H1 (cell line): ENCODE measurements around the gene ARL5A. TPM values are rescaled to one million over a fixed set of nuclear protein-coding genes. Genes with fewer than 3 reads are reported as not detected.

ENCODE experiments used
- CTCF ChIA-PET: fragments of 300-600 bp; sonication (Branson Sonifier 250); formaldehyde crosslinking; loops from one replicate; lab custom pipeline; 2021; ENCODE audit not compliant: partially characterized antibody; lab: Charles Lee
- POLR2A ChIA-PET: fragments of 300-600 bp; sonication (Branson Sonifier 250); formaldehyde crosslinking; loops from one replicate; lab custom pipeline; 2021; ENCODE audit warnings: inconsistent platforms; ENCODE audit not compliant: partially characterized antibody; lab: Charles Lee
- DNase-seq, 2 experiments: peaks; one replicate each; pipeline versions ENCODE4 v3.0.0 to v3.0.0-alpha.2; 2010 to 2022; ENCODE audit warnings: low spot score in 2 of 2, low read depth in 1 of 2, mixed read lengths in 1 of 2
- FAIRE-seq: peaks from 2 replicates; lab custom pipeline; 2011; peaks lifted over from hg19 to GRCh38; lab: Jason Lieb, UNC
- H2AFZ ChIP-seq: 2 replicates; pipeline ENCODE4 v1.8.1; 2012; ENCODE audit warnings: low read length, inconsistent platforms
- H2AK5ac ChIP-seq: 2 replicates; pipeline ENCODE4 v1.6.1; 2013; ENCODE audit warnings: low read depth, low read length
- H2BK120ac ChIP-seq: replicated peaks from 2 replicates; pipeline ENCODE3; 2013; ENCODE audit warnings: low read depth, low read length, inconsistent platforms
- H2BK12ac ChIP-seq: 2 replicates; pipeline ENCODE4 v1.6.1; 2013; ENCODE audit warnings: low read depth, low read length
- H2BK15ac ChIP-seq: 2 replicates; pipeline ENCODE4 v1.6.1; 2013; ENCODE audit warnings: low read length
- H2BK20ac ChIP-seq: 2 replicates; pipeline ENCODE4 v1.6.1; 2013; ENCODE audit warnings: low read length
- H2BK5ac ChIP-seq: 2 replicates; pipeline ENCODE4 v1.6.1; 2013; ENCODE audit warnings: low read depth, low read length
- H3K14ac ChIP-seq: 2 replicates; pipeline ENCODE4 v1.6.1; 2013; ENCODE audit warnings: inconsistent platforms; ENCODE audit not compliant: insufficient read length
- H3K18ac ChIP-seq: 2 replicates; pipeline ENCODE4 v1.6.1; 2013; ENCODE audit warnings: low read length; ENCODE audit errors: extremely low read depth
- H3K23ac ChIP-seq: 2 replicates; pipeline ENCODE4 v1.6.1; 2013; ENCODE audit warnings: inconsistent platforms; ENCODE audit not compliant: insufficient read length
- H3K23me2 ChIP-seq: 2 replicates; pipeline ENCODE4 v1.6.1; 2013; ENCODE audit warnings: low read depth, low read length
- H3K27ac ChIP-seq: 2 replicates; pipeline ENCODE4 v1.6.1; 2011; ENCODE audit warnings: low read depth, low read length, inconsistent platforms
- H3K27me3 ChIP-seq, 4 experiments: replicated peaks in 1 of 4; 1 replicate in 1 of 4; 2 replicates in 3 of 4; pipeline versions ENCODE4 v1.6.1 to v1.8.1; 2011 to 2013; ENCODE audit warnings: low read length in 3 of 4, mild to moderate bottlenecking in 3 of 4, inconsistent platforms in 2 of 4, mixed read lengths in 2 of 4, moderate library complexity in 1 of 4; ENCODE audit not compliant: control insufficient read depth in 3 of 4, insufficient read depth in 3 of 4; ENCODE audit errors: extremely low read depth in 1 of 4
- H3K36me3 ChIP-seq, 4 experiments: 2 replicates each; pipeline versions ENCODE4 v1.6.1 to v1.8.1; 2011 to 2013; ENCODE audit warnings: mild to moderate bottlenecking in 4 of 4, low read length in 3 of 4, moderate library complexity in 2 of 4, control low read depth in 1 of 4, inconsistent platforms in 1 of 4; ENCODE audit not compliant: insufficient read depth in 4 of 4, control insufficient read depth in 2 of 4
- H3K4ac ChIP-seq: replicated peaks from 2 replicates; pipeline ENCODE3; 2013; ENCODE audit warnings: low read length, low read depth, mixed read lengths, inconsistent platforms; ENCODE audit not compliant: insufficient read length
- H3K4me1 ChIP-seq, 4 experiments: replicated peaks in 1 of 4; 1 replicate in 1 of 4; 2 replicates in 3 of 4; pipeline versions ENCODE4 v1.6.1 to v1.8.1; 2011 to 2013; ENCODE audit warnings: low read length in 3 of 4, inconsistent platforms in 2 of 4, mixed read lengths in 1 of 4; ENCODE audit not compliant: insufficient read depth in 4 of 4, control insufficient read depth in 3 of 4
- H3K4me2 ChIP-seq, 2 experiments: 2 replicates each; pipeline versions ENCODE4 v1.6.1 to v1.8.1; 2011 to 2013; ENCODE audit warnings: low read depth in 2 of 2, low read length in 2 of 2, control low read depth in 1 of 2, inconsistent platforms in 1 of 2, mild to moderate bottlenecking in 1 of 2; ENCODE audit not compliant: insufficient read depth in 1 of 2
- H3K4me3 ChIP-seq, 4 experiments: fragments of 200-600, 300-600 bp in 1 of 4; sonication (generic), shearing (Covaris generic), sonication (Bioruptor Twin) in 1 of 4; 2 replicates each; pipeline versions ENCODE4 v1.5.1 to v1.8.1; 2011 to 2016; ENCODE audit warnings: low read length in 4 of 4, low read depth in 3 of 4, control low read depth in 2 of 4, inconsistent platforms in 2 of 4, mild to moderate bottlenecking in 2 of 4, mixed read lengths in 1 of 4, moderate library complexity in 1 of 4; ENCODE audit not compliant: insufficient read depth in 2 of 4; ENCODE audit errors: extremely low read depth in 1 of 4
- H3K56ac ChIP-seq: replicated peaks from 2 replicates; pipeline ENCODE3; 2013; ENCODE audit warnings: low read depth, mild to moderate bottlenecking, mixed read lengths, low read length, inconsistent platforms; ENCODE audit not compliant: insufficient read length
- H3K79me1 ChIP-seq: 2 replicates; pipeline ENCODE4 v1.6.1; 2013; ENCODE audit warnings: low read depth, low read length, control low read depth
- H3K79me2 ChIP-seq, 2 experiments: 2 replicates each; pipeline versions ENCODE4 v1.6.1 to v1.8.1; 2012 to 2013; ENCODE audit warnings: low read length in 2 of 2, mild to moderate bottlenecking in 2 of 2, inconsistent platforms in 1 of 2; ENCODE audit not compliant: insufficient read depth in 2 of 2, control insufficient read depth in 1 of 2
- H3K9ac ChIP-seq, 4 experiments: replicated peaks in 1 of 4; 1 replicate in 1 of 4; 2 replicates in 3 of 4; pipeline versions ENCODE4 v1.6.1 to v1.8.1; 2011 to 2013; ENCODE audit warnings: low read depth in 3 of 4, low read length in 3 of 4, control low read depth in 2 of 4, mild to moderate bottlenecking in 2 of 4, moderate library complexity in 2 of 4, inconsistent platforms in 1 of 4; ENCODE audit errors: extremely low read depth in 1 of 4
- H3K9me3 ChIP-seq, 2 experiments: 2 replicates each; pipeline versions ENCODE4 v1.6.1 to v1.8.1; 2012 to 2013; ENCODE audit warnings: mild to moderate bottlenecking in 2 of 2, moderate library complexity in 2 of 2, control low read depth in 1 of 2, inconsistent platforms in 1 of 2, low read depth in 1 of 2, low read length in 1 of 2, mixed read lengths in 1 of 2; ENCODE audit not compliant: insufficient read depth in 2 of 2
- H4K20me1 ChIP-seq, 2 experiments: replicated peaks in 1 of 2; 2 replicates each; pipeline versions ENCODE3 to v1.8.1; 2011 to 2013; ENCODE audit warnings: inconsistent platforms in 2 of 2, low read length in 2 of 2, mild to moderate bottlenecking in 1 of 2; ENCODE audit not compliant: insufficient read depth in 2 of 2, control insufficient read depth in 1 of 2
- H4K5ac ChIP-seq: 2 replicates; pipeline ENCODE4 v1.6.1; 2013; ENCODE audit warnings: low read length, low read depth, mixed read lengths, inconsistent platforms; ENCODE audit not compliant: insufficient read length
- H4K8ac ChIP-seq: 2 replicates; pipeline ENCODE4 v1.8.0; 2013; ENCODE audit warnings: mild to moderate bottlenecking, moderate library complexity, low read length, inconsistent platforms; ENCODE audit not compliant: insufficient read depth; ENCODE audit errors: extremely low read depth
- H4K91ac ChIP-seq: replicated peaks from 2 replicates; pipeline ENCODE3; 2013; ENCODE audit warnings: low read length, mixed read lengths, inconsistent platforms; ENCODE audit not compliant: insufficient read length
- EP300 ChIP-seq, 2 experiments: IDR thresholded peaks; 1 replicate in 1 of 2; 2 replicates in 1 of 2; pipeline ENCODE4 v1.6.1; 2011 to 2012; ENCODE audit warnings: low read depth in 2 of 2, low read length in 2 of 2, mild to moderate bottlenecking in 2 of 2, borderline replicate concordance in 1 of 2, inconsistent platforms in 1 of 2, moderate library complexity in 1 of 2
- GTF2F1 ChIP-seq: IDR thresholded peaks from 2 replicates; pipeline ENCODE4 v1.6.1; 2012; ENCODE audit warnings: low read depth, low read length, improper control_type of control experiment, borderline replicate concordance
- SIRT6 ChIP-seq: IDR thresholded peaks from one replicate; pipeline ENCODE4 v1.7.1; 2012; ENCODE audit warnings: low read length, inconsistent platforms
- TAF7 ChIP-seq: optimal IDR thresholded peaks from 2 replicates; pipeline ENCODE3; 2011; ENCODE audit warnings: low read depth, mild to moderate bottlenecking, inconsistent platforms, low read length, moderate library complexity, borderline replicate concordance
- WGBS, 2 experiments: shearing (Covaris generic) in 1 of 2; methylation state at CpG; one replicate each; pipeline versions ENCODE4 v1.1.6 to v1.1.7; 2013 to 2015; ENCODE audit warnings: low lambda C conversion rate in 2 of 2, mixed read lengths in 2 of 2, inconsistent platforms in 1 of 2, low coverage in 1 of 2, missing lambda C conversion rate in 1 of 2; ENCODE audit not compliant: insufficient replicate concordance in 2 of 2, insufficient coverage in 1 of 2, insufficient read length in 1 of 2; ENCODE audit errors: extremely low coverage in 1 of 2, missing lambda C conversion rate in 1 of 2; 5-methylcytosine and 5-hydroxymethylcytosine counted together
- polyA plus RNA-seq, 7 experiments: library from polyadenylated mRNA; depleted of rRNA in 3 of 7; stranded (reverse) in 5 of 7; unstranded in 2 of 7; fragments of >200 nt in 5 of 7; fragments of 200-250 nt in 2 of 7; gene quantifications; 1 replicate in 5 of 7; 2 replicates in 1 of 7; 4 replicates in 1 of 7; pipeline versions ENCODE4 v1.2.1 to v1.2.3, GENCODE V29; 2011 to 2013; ENCODE audit warnings: missing spikeins in 2 of 7, mixed read lengths in 2 of 7
- total RNA-seq: library from RNA; stranded (reverse); fragmentation: NEBNext Ultra II Directional; extraction: Animal tissue kit (Norgen Biotek cat#: 25700); gene quantifications from 2 replicates; pipeline ENCODE4 v1.2.1, GENCODE V29; 2021
- TF ChIP-seq, protein P1 (sequence below): IDR thresholded peaks from 2 replicates; pipeline ENCODE4 v1.6.1; 2011; ENCODE audit warnings: low read length, improper control_type of control experiment

The ARL5A gene
- total and polyA plus RNA-seq, 2 of the 8 experiments (the other 6 are each of a cell fraction or from before 2014, with no cell fraction given), result 12.6 to 86.3 TPM

DNA sequence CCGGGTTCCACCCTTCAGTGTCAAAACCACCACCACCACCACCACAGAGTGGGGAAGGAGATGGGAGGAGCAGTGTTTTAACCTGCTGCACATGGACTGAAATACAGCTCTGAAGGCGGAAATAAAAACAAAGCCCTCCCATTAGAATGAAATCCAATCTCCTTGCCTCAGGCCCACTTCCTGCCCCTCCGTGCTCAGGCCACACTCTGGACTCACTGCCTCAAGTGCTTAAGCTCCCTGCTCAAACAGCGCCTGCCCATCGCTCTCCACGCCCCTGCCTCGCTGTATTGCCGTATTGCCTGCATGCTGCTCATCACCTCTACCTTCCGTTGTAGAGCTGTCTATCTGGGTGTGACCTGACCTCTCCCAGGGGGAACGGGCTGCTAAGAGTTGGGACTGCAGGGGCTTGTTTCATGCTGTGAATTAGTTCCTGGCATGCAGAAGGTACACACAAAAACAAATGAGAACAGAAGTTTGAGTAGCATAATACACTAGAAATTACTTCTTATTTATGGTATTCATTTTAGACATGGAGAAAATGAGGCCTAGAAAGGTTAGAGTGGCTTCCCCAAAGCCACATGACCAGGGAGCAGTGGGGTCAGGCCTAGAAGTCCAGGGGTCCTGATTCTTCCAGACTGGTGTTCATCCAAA is 62.3 kb downstream of the ARL5A start:
- no peak overlapping the region for H3K27ac ChIP-seq
- peaks cover 0 to 4% (median 0%) of the 10 kb centered on the region in 4 experiments; a peak in 1 of 7 replicates for H3K4me1 ChIP-seq
- no peak overlapping the region for H3K9ac ChIP-seq
- H2BK20ac ChIP-seq, result no peak overlapping the region
- ChIA-PET CTCF (interaction anchor here (0.9 to 1.9 kb wide), 6 partner anchors 10 to 70 kb away, joined by 3 to 9 read pairs (median 4); no protein-coding TSS in a partner anchor), POLR2A (interaction anchor here (0.9 to 2.0 kb wide), 2 partner anchors 10 to 18 kb away, joined by 3 to 6 read pairs; no protein-coding TSS in a partner anchor)
- H3K4me3 ChIP-seq, result no peak overlapping the region
- no peak overlapping the region for H4K8ac ChIP-seq
- no peak overlapping the region for H3K14ac ChIP-seq
- no peaks in the 10 kb centered on the region for H3K36me3 ChIP-seq
- no peaks in the 10 kb centered on the region for H4K20me1 ChIP-seq
- H3K23me2 ChIP-seq, result no peaks in the 10 kb centered on the region
- no peak overlapping the region for H2AK5ac ChIP-seq
- no peak overlapping the region for H2BK12ac ChIP-seq
- H3K79me2 ChIP-seq, result no peaks in the 10 kb centered on the region
- TF ChIP-seq EP300 (IDR thresholded peaks at IDR 0.05; ENCODE audit: borderline replicate concordance in 1 of 2, low read depth in 2 of 2, low read length in 2 of 2) (no peak), SIRT6 (no peak), GTF2F1 (no peak), TAF7 (no peak)
- TF ChIP-seq, protein P1, sequence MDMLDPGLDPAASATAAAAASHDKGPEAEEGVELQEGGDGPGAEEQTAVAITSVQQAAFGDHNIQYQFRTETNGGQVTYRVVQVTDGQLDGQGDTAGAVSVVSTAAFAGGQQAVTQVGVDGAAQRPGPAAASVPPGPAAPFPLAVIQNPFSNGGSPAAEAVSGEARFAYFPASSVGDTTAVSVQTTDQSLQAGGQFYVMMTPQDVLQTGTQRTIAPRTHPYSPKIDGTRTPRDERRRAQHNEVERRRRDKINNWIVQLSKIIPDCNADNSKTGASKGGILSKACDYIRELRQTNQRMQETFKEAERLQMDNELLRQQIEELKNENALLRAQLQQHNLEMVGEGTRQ, result no peak
- H3K4me2 ChIP-seq, result no peak overlapping the region
- no peak overlapping the region for H4K5ac ChIP-seq
- H3K4ac ChIP-seq, result no peak overlapping the region
- H2BK120ac ChIP-seq, result no peak overlapping the region
- no peak overlapping the region for H3K23ac ChIP-seq
- H2BK5ac ChIP-seq, result 0 out of 2 replicates have a peak overlapping the region, but pooled peaks have one; percentile 42
- 86% methylated on average over 10 of the region's 10 CpGs; no CpG with 5 or more reads in 1 of the 2 experiments for WGBS, 2 experiments
- FAIRE-seq (no peak), DNase-seq (no peak)
- H2AFZ ChIP-seq, result no peak overlapping the region
- no peak overlapping the region for H2BK15ac ChIP-seq
- no peaks in the 10 kb centered on the region for H3K9me3 ChIP-seq
- no peak overlapping the region for H3K18ac ChIP-seq
- no peak overlapping the region for H4K91ac ChIP-seq
- no peak overlapping the region for H3K56ac ChIP-seq
- H3K79me1 ChIP-seq, result no peaks in the 10 kb centered on the region
- H3K27me3 ChIP-seq, result no peaks in the 10 kb centered on the region
